Ectodermal cell (in vitro differentiated cells): Measurements from ENCODE around the gene ELMO1.

Source experiments
- H3K27ac ChIP-seq: 2 replicates; pipeline ENCODE4 v1.7.0; 2013; ENCODE audit warnings: mild to moderate bottlenecking, low read depth, low read length; ENCODE audit not compliant: insufficient read depth, poor library complexity, severe bottlenecking
- H3K27me3 ChIP-seq: 2 replicates; pipeline ENCODE4 v1.7.0; 2013; ENCODE audit warnings: mild to moderate bottlenecking, low read length; ENCODE audit not compliant: insufficient read depth, control insufficient read depth, poor library complexity, severe bottlenecking
- H3K36me3 ChIP-seq: one replicate; pipeline ENCODE4 v1.7.0; 2013; ENCODE audit warnings: low read length; ENCODE audit not compliant: control insufficient read depth, insufficient read depth
- H3K4me1 ChIP-seq: one replicate; pipeline ENCODE4 v1.7.0; 2013; ENCODE audit warnings: low read length; ENCODE audit not compliant: control insufficient read depth, insufficient read depth
- H3K4me3 ChIP-seq: 2 replicates; pipeline ENCODE4 v1.7.0; 2013; ENCODE audit warnings: low read depth, low read length, control low read depth; ENCODE audit not compliant: insufficient read depth
- H3K9me3 ChIP-seq: 2 replicates; pipeline ENCODE4 v1.7.0; 2013; ENCODE audit warnings: mild to moderate bottlenecking, low read length, moderate library complexity; ENCODE audit not compliant: control insufficient read depth
- WGBS, 2 experiments: methylation state at CpG; one replicate each; pipeline ENCODE4 v1.1.7; 2013; ENCODE audit warnings: missing lambda C conversion rate in 2 of 2; 5-methylcytosine and 5-hydroxymethylcytosine counted together

The ELMO1 gene

DNA sequence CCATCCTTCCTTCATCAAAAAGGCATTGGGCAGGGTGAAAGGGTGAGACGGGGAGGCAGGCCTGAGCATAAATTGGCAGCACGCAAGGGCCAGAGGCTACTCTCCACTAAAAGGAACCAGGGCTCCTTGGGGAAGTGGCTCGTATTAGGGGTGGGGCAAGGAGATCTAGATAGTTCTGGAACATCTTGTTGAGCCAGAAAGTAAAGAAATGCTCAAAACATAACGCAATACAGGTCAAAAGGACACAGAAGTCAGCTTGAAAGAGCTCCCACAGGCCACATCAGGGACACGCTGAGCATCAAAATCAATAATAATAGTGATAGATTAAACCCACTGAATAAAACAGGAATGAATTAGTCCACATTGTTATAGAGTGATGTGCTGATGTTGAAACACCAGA, 203.1 kb downstream of the ELMO1 start:
- Histone ChIP-seq H3K4me1 (peaks cover 16% of the 10 kb centered on the region), H3K9me3 (no peaks in the 10 kb centered on the region), H3K27ac (no peak overlapping the region), H3K36me3 (no peaks in the 10 kb centered on the region), H3K27me3 (no peaks in the 10 kb centered on the region), H3K4me3 (no peak overlapping the region)
- 96% methylated on average over 4 to 5 of the region's 5 CpGs for WGBS, 2 experiments

DNA sequence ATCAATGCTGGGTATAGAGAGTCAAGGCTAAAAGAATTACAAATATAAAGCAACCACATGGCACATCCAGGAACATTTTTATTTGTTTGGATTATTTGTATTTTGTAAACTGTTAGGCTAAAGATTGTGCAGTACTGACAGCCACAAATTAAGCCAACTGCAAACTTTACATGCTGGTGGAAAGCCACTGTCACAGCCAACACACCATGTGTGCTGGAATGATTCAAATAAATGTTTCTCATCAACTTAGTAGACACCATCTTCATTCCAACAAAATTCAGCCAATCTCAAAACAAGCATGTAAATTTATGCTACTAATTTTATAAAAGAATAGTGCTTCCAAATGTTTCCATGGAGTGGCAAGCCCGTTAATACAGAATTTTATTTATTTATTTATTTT, 211.8 kb downstream of the ELMO1 start:
- no peaks in the 10 kb centered on the region for H3K4me1 ChIP-seq
- H3K27ac ChIP-seq, result no peak overlapping the region
- H3K36me3 ChIP-seq, result no peaks in the 10 kb centered on the region
- no peaks in the 10 kb centered on the region for H3K9me3 ChIP-seq
- no peak overlapping the region for H3K4me3 ChIP-seq
- WGBS, 2 experiments, result 100% methylated on average over 1 of the region's 1 CpG; no CpG with 5 or more reads in 1 of the 2 experiments
- H3K27me3 ChIP-seq, result no peaks in the 10 kb centered on the region

DNA sequence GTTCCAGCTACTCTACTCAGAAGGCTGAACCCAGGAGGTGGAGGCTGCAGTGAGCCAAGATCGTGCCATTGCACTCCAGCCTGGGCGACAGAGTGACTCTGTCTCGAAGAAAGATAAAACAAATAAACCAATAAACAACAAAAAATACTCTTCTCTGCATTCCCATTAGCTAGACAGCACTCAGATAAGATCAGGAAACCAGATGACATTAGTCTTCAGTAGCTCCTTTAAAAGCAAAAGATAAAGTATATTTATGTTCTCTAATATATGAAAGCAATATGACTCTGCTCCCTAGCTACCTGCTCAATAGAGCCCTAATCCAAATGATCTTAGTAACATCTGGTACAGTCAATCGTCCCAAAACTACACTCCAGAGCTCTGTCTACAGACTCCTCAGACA, 212.9 kb downstream of the ELMO1 start:
- no peak overlapping the region for H3K27ac ChIP-seq
- no peaks in the 10 kb centered on the region for H3K27me3 ChIP-seq
- H3K4me3 ChIP-seq, result no peak overlapping the region
- H3K4me1 ChIP-seq, result no peaks in the 10 kb centered on the region
- H3K36me3 ChIP-seq, result no peaks in the 10 kb centered on the region
- no peaks in the 10 kb centered on the region for H3K9me3 ChIP-seq
- WGBS, 2 experiments, result 93 to 96% methylated on average over 3 to 4 of the region's 4 CpGs

DNA sequence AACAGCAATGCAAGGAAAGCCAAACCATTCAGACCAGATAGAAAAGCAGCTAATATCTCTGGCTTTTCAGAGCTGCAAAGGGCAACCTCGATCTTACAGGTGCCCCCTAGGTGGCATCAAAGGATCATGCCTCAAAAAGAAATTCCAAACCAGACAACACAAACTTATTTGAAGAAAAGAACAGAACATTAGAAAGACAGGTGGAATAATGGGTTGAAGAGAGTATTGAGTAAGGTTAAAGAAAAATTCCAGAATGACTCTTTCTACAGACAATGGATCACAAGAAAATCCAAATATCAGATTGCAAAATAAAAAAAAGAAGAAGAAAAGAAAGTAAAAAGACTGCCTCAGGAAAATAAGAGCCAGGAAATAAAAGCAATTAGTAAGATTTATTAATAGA, 213.7 kb downstream of the ELMO1 start:
- H3K4me3 ChIP-seq, result no peak overlapping the region
- 0 to 10% methylated on average over 1 of the region's 1 CpG for WGBS, 2 experiments
- no peaks in the 10 kb centered on the region for H3K4me1 ChIP-seq
- no peaks in the 10 kb centered on the region for H3K36me3 ChIP-seq
- H3K27me3 ChIP-seq, result no peaks in the 10 kb centered on the region
- H3K9me3 ChIP-seq, result no peaks in the 10 kb centered on the region
- no peak overlapping the region for H3K27ac ChIP-seq

DNA sequence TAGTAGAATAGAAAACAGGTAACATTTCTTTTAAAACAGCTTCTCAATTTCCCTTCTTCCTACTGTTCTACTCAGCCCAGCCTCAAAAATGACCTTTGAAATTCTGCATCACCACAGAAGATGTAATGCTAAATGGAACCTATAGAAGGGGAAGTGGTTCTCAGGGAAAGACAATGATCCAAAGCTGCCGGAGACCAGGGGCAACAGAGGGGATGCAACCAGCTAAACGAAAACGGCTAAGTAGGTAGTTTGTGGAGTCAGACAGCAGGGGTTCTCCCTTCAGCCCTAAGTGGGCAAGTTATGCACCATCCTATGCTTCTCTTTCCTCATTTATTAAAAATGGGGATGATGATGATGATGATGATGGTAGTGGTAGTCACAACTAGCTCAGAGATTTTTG, 214.3 kb downstream of the ELMO1 start:
- Histone ChIP-seq H3K27me3 (no peaks in the 10 kb centered on the region), H3K36me3 (no peaks in the 10 kb centered on the region), H3K4me3 (no peak overlapping the region), H3K4me1 (no peaks in the 10 kb centered on the region), H3K9me3 (no peaks in the 10 kb centered on the region), H3K27ac (no peak overlapping the region)
- 24 to 25% methylated on average over 1 to 3 of the region's 3 CpGs for WGBS, 2 experiments

DNA sequence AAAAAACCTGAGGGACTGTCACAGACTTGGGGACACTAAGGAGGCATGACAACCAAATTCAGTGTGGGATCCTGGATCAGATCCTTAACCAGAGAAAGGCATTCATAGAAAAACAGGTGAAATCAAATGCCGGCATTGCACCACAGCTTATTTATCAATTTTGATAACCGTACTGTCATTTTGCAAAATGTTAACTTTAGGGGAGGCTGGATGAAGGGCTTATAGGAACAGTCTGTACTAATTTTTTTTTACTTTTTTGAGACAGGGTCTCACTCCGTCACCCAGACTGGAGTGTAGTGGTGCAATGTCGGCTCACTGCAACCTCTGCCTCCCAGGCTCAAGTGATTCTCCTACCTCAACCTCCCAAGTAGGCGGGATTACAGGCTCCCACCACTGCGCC, 217.1 kb downstream of the ELMO1 start:
- no peak overlapping the region for H3K4me3 ChIP-seq
- 93 to 94% methylated on average over 6 of the region's 6 CpGs for WGBS, 2 experiments

DNA sequence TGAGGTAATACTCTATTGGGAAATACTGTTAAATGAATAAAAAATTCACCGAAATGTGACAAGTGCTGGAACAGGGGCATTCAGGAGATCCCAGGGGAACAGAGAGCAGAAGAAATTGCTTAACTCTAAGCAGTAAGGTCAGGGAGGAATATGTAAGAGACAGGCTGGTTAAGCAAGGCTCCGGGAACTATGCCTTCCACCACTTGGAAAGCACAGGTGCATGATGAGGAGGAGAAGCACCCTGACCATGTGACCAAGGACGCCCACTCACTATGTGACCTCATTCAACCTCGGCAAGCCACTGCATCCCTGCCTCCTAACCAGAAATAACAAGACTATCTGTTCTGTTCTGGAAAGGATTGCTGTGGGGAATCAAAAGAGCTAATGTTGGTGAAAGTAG, 218.4 kb downstream of the ELMO1 start:
- no peak overlapping the region for H3K4me3 ChIP-seq
- no peaks in the 10 kb centered on the region for H3K9me3 ChIP-seq
- WGBS, 2 experiments, result 87 to 98% methylated on average over 2 to 4 of the region's 4 CpGs
- no peaks in the 10 kb centered on the region for H3K36me3 ChIP-seq
- no peak overlapping the region for H3K27ac ChIP-seq
- H3K4me1 ChIP-seq, result no peaks in the 10 kb centered on the region
- H3K27me3 ChIP-seq, result no peaks in the 10 kb centered on the region

More for the DNA sequence above, 217.1 kb downstream of the ELMO1 start:
- Histone ChIP-seq H3K4me1 (no peaks in the 10 kb centered on the region), H3K9me3 (no peaks in the 10 kb centered on the region), H3K27ac (no peak overlapping the region), H3K27me3 (no peaks in the 10 kb centered on the region), H3K36me3 (no peaks in the 10 kb centered on the region)

DNA sequence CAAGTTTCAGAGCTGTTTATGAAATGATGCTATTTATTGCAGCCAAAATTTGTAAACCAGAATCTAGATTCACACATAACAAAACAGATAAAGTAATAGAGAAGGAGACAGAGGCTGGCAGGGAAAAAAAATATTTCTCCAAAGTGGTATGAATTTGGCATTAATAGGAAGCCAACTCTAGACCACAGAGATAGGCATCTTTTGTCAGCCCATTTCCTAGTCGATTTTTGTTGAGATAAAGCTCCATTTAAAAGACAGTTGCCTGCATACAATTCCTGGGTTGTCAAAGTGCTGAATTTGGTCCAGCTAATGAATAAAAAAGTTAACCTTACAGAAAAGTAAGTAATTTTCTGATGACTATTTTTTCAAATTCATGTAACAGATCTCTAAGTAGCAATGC, 219.3 kb downstream of the ELMO1 start:
- no peaks in the 10 kb centered on the region for H3K4me1 ChIP-seq
- H3K27ac ChIP-seq, result no peak overlapping the region
- no peaks in the 10 kb centered on the region for H3K36me3 ChIP-seq
- 84 to 89% methylated on average over 1 of the region's 1 CpG for WGBS, 2 experiments
- no peaks in the 10 kb centered on the region for H3K27me3 ChIP-seq
- H3K9me3 ChIP-seq, result no peaks in the 10 kb centered on the region
- H3K4me3 ChIP-seq, result no peak overlapping the region

DNA sequence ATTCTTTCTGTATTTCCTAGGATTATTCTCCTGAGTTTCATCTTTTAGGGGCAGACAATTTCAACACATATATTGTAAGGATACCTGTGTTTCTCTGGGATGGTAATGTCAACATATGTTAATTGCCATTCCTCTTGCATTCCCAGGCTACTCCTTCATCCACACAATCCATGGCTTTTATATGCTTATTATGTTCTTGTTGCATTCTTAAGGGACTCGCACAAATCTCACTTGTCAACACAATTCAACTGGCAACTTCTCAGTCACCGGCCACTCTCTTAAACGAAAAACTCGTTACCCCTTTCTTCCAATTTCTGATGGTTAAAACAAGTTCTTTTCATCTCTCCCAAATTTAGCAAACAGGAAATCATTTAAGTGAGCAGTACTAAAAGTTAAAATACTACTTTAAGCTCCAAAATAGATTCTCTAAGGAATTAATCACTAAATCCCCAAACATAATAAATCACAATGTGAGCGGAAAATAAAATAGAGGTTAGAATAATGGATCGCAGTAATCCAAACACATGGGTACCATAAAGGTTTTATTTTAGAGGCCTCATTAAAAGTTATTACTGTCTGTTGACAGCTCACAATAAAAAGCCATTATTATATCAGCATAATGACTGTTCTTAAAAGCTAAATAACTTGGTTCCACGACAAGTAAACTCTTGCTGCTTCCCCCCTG, 223.2 kb downstream of the ELMO1 start:
- 52 to 67% methylated on average over 6 to 7 of the region's 7 CpGs for WGBS, 2 experiments
- no peaks in the 10 kb centered on the region for H3K27me3 ChIP-seq
- H3K4me1 ChIP-seq, result no peaks in the 10 kb centered on the region
- no peaks in the 10 kb centered on the region for H3K36me3 ChIP-seq
- no peaks in the 10 kb centered on the region for H3K9me3 ChIP-seq
- no peak overlapping the region for H3K27ac ChIP-seq
- no peak overlapping the region for H3K4me3 ChIP-seq

DNA sequence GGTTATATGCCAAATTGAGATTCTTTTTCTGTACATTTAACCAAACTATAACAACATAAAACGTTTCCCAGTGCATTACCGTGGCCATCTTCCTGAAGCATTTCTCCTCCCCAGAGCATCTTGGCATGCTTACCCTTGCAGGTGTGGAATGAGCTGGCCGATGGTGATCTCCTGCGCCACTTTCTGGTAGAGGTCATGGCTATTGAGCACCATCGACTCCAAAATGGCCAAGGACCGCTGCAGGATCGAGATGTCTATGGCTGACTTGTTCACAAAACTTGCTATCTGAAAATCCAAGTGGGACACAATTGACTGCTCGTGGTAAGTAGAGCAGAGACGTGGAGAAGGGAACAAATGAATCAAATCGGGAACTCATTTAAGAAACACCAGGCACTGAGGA, 223.9 kb downstream of the ELMO1 start:
- Histone ChIP-seq H3K4me1 (no peaks in the 10 kb centered on the region), H3K9me3 (no peaks in the 10 kb centered on the region), H3K27me3 (no peaks in the 10 kb centered on the region), H3K36me3 (no peaks in the 10 kb centered on the region), H3K4me3 (no peak overlapping the region), H3K27ac (no peak overlapping the region)
- WGBS, 2 experiments, result 94 to 97% methylated on average over 10 of the region's 10 CpGs

DNA sequence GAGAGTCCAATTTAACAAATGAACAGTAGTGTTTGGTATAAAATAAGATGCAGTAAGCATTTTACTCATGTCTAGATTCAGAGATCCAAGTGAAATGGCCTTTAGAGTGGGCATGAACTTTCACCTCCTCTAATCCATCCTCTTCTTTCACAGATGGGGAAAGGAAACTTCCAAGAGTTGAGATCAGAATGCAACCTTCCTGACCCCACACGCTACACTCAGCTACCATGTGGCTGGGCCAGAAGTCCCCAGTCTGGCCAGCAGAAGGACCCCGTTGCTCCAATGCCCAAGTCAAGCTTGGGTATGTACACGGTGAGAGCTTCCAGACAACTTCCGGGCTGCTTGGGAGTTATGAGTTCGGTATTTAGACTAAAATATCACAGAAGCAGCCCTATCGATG, 228.0 kb downstream of the ELMO1 start:
- no peaks in the 10 kb centered on the region for H3K36me3 ChIP-seq
- no peaks in the 10 kb centered on the region for H3K27me3 ChIP-seq
- WGBS, 2 experiments, result 95 to 97% methylated on average over 6 of the region's 6 CpGs
- H3K4me3 ChIP-seq, result no peak overlapping the region
- no peak overlapping the region for H3K27ac ChIP-seq
- no peaks in the 10 kb centered on the region for H3K9me3 ChIP-seq
- peaks cover 3% of the 10 kb centered on the region for H3K4me1 ChIP-seq
